CD4-positive, CD25-positive, alpha-beta regulatory T cell (primary cell): ENCODE data around the gene FAAH. TPM values are rescaled to one million over a fixed set of nuclear protein-coding genes. Genes with fewer than 3 reads are reported as not detected.

ENCODE experiments used
- ATAC-seq, 2 donors: fragments of 150-1000 bp; cut with Tn5 transposase; one replicate each; pipeline ENCODE4 v1.10.0; 2021; ENCODE audit warnings: low read depth in 2 of 2, moderate number of reproducible peaks in 2 of 2, moderate library complexity in 1 of 2
- DNase-seq, 3 donors: peaks; one replicate each; pipeline versions ENCODE4 v3.0.0 to v3.0.0-alpha.2; 2012 to 2022; ENCODE audit warnings: mixed read lengths in 1 of 3
- H3K27ac ChIP-seq: one replicate; pipeline ENCODE4 v1.7.0; 2013; ENCODE audit warnings: mild to moderate bottlenecking, low read length; ENCODE audit not compliant: insufficient read depth, poor library complexity, severe bottlenecking
- H3K27me3 ChIP-seq: one replicate; pipeline ENCODE4 v1.7.0; 2013; ENCODE audit warnings: low read length; ENCODE audit not compliant: control insufficient read depth, insufficient read depth
- H3K36me3 ChIP-seq: one replicate; pipeline ENCODE4 v1.7.0; 2013; ENCODE audit warnings: mild to moderate bottlenecking, low read length, moderate library complexity; ENCODE audit not compliant: control insufficient read depth, insufficient read depth
- H3K4me1 ChIP-seq: 2 replicates; pipeline ENCODE4 v1.7.0; 2013; ENCODE audit warnings: mild to moderate bottlenecking, low read length; ENCODE audit not compliant: insufficient read depth, control insufficient read depth, poor library complexity, severe bottlenecking
- H3K4me3 ChIP-seq: one replicate; pipeline ENCODE4 v1.7.0; 2013; ENCODE audit warnings: low read depth, mild to moderate bottlenecking, low read length, moderate library complexity
- H3K9me3 ChIP-seq, 2 experiments: 1 replicate in 1 of 2; 2 replicates in 1 of 2; pipeline ENCODE4 v1.7.0; 2013; ENCODE audit warnings: low read length in 2 of 2, mild to moderate bottlenecking in 1 of 2, moderate library complexity in 1 of 2; ENCODE audit not compliant: control insufficient read depth in 2 of 2
- H3K27ac Mint-ChIP-seq, 3 donors: one replicate each; pipeline ENCODE4 v1.8.0; 2020 to 2022; ENCODE audit warnings: mild to moderate bottlenecking in 3 of 3, mixed read lengths in 3 of 3, moderate library complexity in 2 of 3
- H3K27me3 Mint-ChIP-seq: one replicate; pipeline ENCODE4 v1.8.0; 2022; ENCODE audit warnings: mild to moderate bottlenecking, mixed read lengths
- H3K36me3 Mint-ChIP-seq: one replicate; pipeline ENCODE4 v1.8.0; 2020; ENCODE audit warnings: mixed read lengths
- H3K4me1 Mint-ChIP-seq, 4 donors: one replicate each; pipeline ENCODE4 v1.8.0; 2020 to 2022; ENCODE audit warnings: mixed read lengths in 4 of 4, mild to moderate bottlenecking in 1 of 4
- H3K4me3 Mint-ChIP-seq, 4 donors: one replicate each; pipeline ENCODE4 v1.8.0; 2020 to 2022; ENCODE audit warnings: mild to moderate bottlenecking in 4 of 4, mixed read lengths in 4 of 4, moderate library complexity in 3 of 4
- H3K9me3 Mint-ChIP-seq, 7 donors: one replicate each; pipeline ENCODE4 v1.8.0; 2020 to 2022; ENCODE audit warnings: mixed read lengths in 7 of 7, mild to moderate bottlenecking in 3 of 7, moderate library complexity in 2 of 7
- polyA plus RNA-seq, 4 donors: library from polyadenylated mRNA; unstranded; fragments of 300-500 nt; fragmentation: Illumina TruSeq; gene quantifications; one replicate each; pipeline ENCODE4 v1.2.3, GENCODE V29; 2021
- total RNA-seq: library from RNA; stranded (reverse); gene quantifications from one replicate; pipeline ENCODE4 v1.2.3, GENCODE V29; 2022

The FAAH gene
- total and polyA plus RNA-seq, 5 donors from 2014 or later = 0.86 to 7.3 (median 1.7) TPM

DNA sequence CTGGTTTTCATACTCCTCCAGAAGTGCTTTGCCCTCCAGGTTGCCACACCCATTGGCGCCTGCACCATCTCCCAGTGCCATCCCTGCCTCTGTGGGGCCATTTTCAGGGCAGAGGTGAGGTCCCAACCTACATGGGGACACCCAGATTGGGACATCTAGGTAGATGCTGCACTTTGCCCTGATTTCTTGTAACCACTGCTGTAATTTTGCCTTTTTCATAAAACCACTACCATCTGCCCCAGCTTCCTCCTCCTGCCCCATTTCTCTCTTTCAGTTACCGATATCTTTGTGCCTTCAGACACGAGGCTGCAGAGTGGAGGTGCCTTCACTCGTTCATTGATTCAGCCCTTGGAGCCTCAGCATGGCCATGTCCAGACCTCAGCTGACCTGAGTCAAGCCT is 21.4 kb downstream of the FAAH start:
- ATAC-seq (no peak), DNase-seq (no peak)
- Mint-ChIP-seq H3K9me3 (peaks cover 0 to 2% (median 0%) of the 10 kb centered on the region in 7 donors), H3K27ac (peak overlapping the region in 1 of 3 donors; percentile 26), H3K36me3 (no peaks in the 10 kb centered on the region), H3K4me1 (peaks cover 0 to 3% (median 0%) of the 10 kb centered on the region in 4 donors), H3K4me3 (no peak overlapping the region), H3K27me3 (no peaks in the 10 kb centered on the region)
- peaks cover 2% of the 10 kb centered on the region for H3K27me3 ChIP-seq
- H3K9me3 ChIP-seq = no peaks in the 10 kb centered on the region
- H3K27ac ChIP-seq = no peak overlapping the region
- no peak overlapping the region for H3K4me3 ChIP-seq
- no peaks in the 10 kb centered on the region for H3K36me3 ChIP-seq
- H3K4me1 ChIP-seq = no peaks in the 10 kb centered on the region

GRCh38 chr1:46418976-46419375 is 24.9 kb downstream of the FAAH start:
- H3K27me3 ChIP-seq = peaks cover 2% of the 10 kb centered on the region
- no peaks in the 10 kb centered on the region for H3K36me3 ChIP-seq
- H3K4me1 ChIP-seq = no peaks in the 10 kb centered on the region
- H3K27ac Mint-ChIP-seq = no peak overlapping the region
- peaks cover 9% of the 10 kb centered on the region for H3K27me3 Mint-ChIP-seq
- peaks cover 0 to 2% (median 0%) of the 10 kb centered on the region in 7 donors for H3K9me3 Mint-ChIP-seq
- H3K4me1 Mint-ChIP-seq = peaks cover 0 to 6% (median 2%) of the 10 kb centered on the region in 4 donors
- H3K27ac ChIP-seq = no peak overlapping the region
- H3K9me3 ChIP-seq = no peaks in the 10 kb centered on the region
- H3K36me3 Mint-ChIP-seq = no peaks in the 10 kb centered on the region
- H3K4me3 ChIP-seq = no peak overlapping the region
- ATAC-seq = no peak
- no peak for DNase-seq
- no peak overlapping the region for H3K4me3 Mint-ChIP-seq

DNA sequence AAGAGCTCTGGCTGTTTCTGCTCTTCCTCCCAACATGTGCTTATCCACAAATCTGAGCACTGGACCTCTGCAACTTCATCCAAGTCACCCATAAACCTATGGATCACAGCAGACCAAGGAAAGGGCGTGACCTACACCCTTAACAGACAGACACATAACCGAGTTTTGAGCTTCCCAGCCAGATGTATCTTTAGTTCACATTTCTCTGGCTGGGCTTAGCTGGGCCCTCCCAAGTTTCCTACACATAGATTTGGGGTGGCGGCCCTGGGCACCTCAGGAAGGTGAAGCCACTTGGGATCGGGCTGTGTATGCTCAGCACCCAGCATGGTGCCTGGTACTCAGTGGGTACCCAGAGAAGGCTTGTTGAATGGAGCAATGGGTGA is 26.4 kb downstream of the FAAH start:
- Mint-ChIP-seq H3K9me3 (peaks cover 0 to 2% (median 0%) of the 10 kb centered on the region in 7 donors), H3K27ac (peak overlapping the region in 1 of 3 donors; percentile 82), H3K27me3 (peaks cover 9% of the 10 kb centered on the region), H3K4me3 (no peak overlapping the region), H3K4me1 (peaks cover 0 to 4% (median 2%) of the 10 kb centered on the region in 4 donors), H3K36me3 (no peaks in the 10 kb centered on the region)
- no peaks in the 10 kb centered on the region for H3K9me3 ChIP-seq
- no peaks in the 10 kb centered on the region for H3K4me1 ChIP-seq
- H3K36me3 ChIP-seq = no peaks in the 10 kb centered on the region
- peaks cover 2% of the 10 kb centered on the region for H3K27me3 ChIP-seq
- H3K4me3 ChIP-seq = no peak overlapping the region
- no peak for ATAC-seq
- H3K27ac ChIP-seq = no peak overlapping the region
- DNase-seq = no peak

- no peak overlapping the region for H3K4me3 Mint-ChIP-seq
- peaks cover 0 to 2% (median 0%) of the 10 kb centered on the region in 7 donors for H3K9me3 Mint-ChIP-seq
- H3K36me3 Mint-ChIP-seq = no peaks in the 10 kb centered on the region
- Histone ChIP-seq H3K4me3 (no peak overlapping the region), H3K9me3 (no peaks in the 10 kb centered on the region), H3K27me3 (peaks cover 2% of the 10 kb centered on the region), H3K36me3 (no peaks in the 10 kb centered on the region), H3K4me1 (no peaks in the 10 kb centered on the region), H3K27ac (no peak overlapping the region)
- peaks cover 0 to 4% (median 2%) of the 10 kb centered on the region in 4 donors for H3K4me1 Mint-ChIP-seq
- no peak overlapping the region for H3K27ac Mint-ChIP-seq
- peaks cover 13% of the 10 kb centered on the region for H3K27me3 Mint-ChIP-seq
- ATAC-seq (no peak), DNase-seq (no peak)
Observed at GRCh38 chr1:46421739-46422138, 27.6 kb downstream of the FAAH start.

DNA sequence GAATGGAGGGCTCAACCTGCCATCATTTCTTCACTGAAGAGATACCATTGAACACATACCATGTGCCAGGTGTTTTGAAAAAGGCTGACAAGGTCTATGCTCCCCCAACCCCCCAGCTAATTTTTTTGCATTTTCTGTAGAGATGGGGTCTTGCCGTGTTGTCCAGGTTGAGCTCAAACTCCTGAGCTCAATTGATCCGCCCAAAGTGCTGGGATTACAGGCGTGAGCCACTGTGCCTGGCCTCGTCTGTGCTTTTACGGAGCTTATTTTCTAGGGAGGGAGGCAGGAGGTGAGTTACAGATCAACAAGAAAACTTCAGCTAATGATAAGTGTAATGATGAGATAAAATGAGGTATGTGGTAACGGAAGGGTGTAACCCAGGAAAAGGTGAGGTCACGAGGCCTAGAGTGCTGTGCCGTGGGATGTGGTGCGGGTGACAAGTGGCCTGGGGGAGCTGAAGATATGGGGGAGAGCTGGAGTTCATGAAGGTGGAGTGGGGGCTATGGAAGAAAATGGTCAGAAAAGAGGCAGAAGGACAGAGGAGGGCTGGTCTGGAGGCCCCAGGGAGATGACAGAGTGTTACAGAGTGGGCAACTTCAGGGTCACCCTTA is 28.2 kb downstream of the FAAH start:
- ATAC-seq (no peak), DNase-seq (no peak)
- Histone ChIP-seq H3K27me3 (peaks cover 2% of the 10 kb centered on the region), H3K4me3 (no peak overlapping the region), H3K9me3 (no peaks in the 10 kb centered on the region), H3K36me3 (no peaks in the 10 kb centered on the region), H3K4me1 (no peaks in the 10 kb centered on the region), H3K27ac (no peak overlapping the region)
- Mint-ChIP-seq H3K27me3 (peaks cover 13% of the 10 kb centered on the region), H3K4me1 (peaks cover 0 to 4% (median 2%) of the 10 kb centered on the region in 4 donors), H3K4me3 (peak overlapping the region in 2 of 4 donors; percentile 31 to 57), H3K27ac (peak overlapping the region in 2 of 3 donors; percentile 42 to 52), H3K36me3 (no peaks in the 10 kb centered on the region), H3K9me3 (peaks cover 0 to 2% (median 0%) of the 10 kb centered on the region in 7 donors)

- Mint-ChIP-seq H3K4me1 (peaks cover 0 to 4% (median 2%) of the 10 kb centered on the region in 4 donors), H3K36me3 (no peaks in the 10 kb centered on the region), H3K27me3 (peaks cover 13% of the 10 kb centered on the region), H3K9me3 (peaks cover 0 to 2% (median 0%) of the 10 kb centered on the region in 7 donors), H3K27ac (no peak overlapping the region), H3K4me3 (no peak overlapping the region)
- H3K27ac ChIP-seq = no peak overlapping the region
- H3K4me1 ChIP-seq = no peaks in the 10 kb centered on the region
- H3K36me3 ChIP-seq = no peaks in the 10 kb centered on the region
- ATAC-seq (no peak), DNase-seq (no peak)
- H3K9me3 ChIP-seq = no peaks in the 10 kb centered on the region
- peaks cover 2% of the 10 kb centered on the region for H3K27me3 ChIP-seq
- no peak overlapping the region for H3K4me3 ChIP-seq
Observed at GRCh38 chr1:46423574-46424240, 29.6 kb downstream of the FAAH start.

- Histone ChIP-seq H3K27ac (no peak overlapping the region), H3K36me3 (no peaks in the 10 kb centered on the region), H3K9me3 (no peaks in the 10 kb centered on the region), H3K4me3 (no peak overlapping the region), H3K27me3 (peaks cover 2% of the 10 kb centered on the region), H3K4me1 (no peaks in the 10 kb centered on the region)
- ATAC-seq = no peak
- DNase-seq = no peak
- H3K4me3 Mint-ChIP-seq = no peak overlapping the region
- H3K36me3 Mint-ChIP-seq = no peaks in the 10 kb centered on the region
- no peak overlapping the region for H3K27ac Mint-ChIP-seq
- H3K4me1 Mint-ChIP-seq = peaks cover 0 to 4% (median 2%) of the 10 kb centered on the region in 4 donors
- H3K9me3 Mint-ChIP-seq = peaks cover 0 to 1% (median 0%) of the 10 kb centered on the region in 7 donors
- peaks cover 18% of the 10 kb centered on the region for H3K27me3 Mint-ChIP-seq
Observed at GRCh38 chr1:46424730-46425129, 30.6 kb downstream of the FAAH start.
